ENCODE measurements around the gene DNAH5. TPM values are rescaled to one million over a fixed set of nuclear protein-coding genes. Genes with fewer than 3 reads are reported as not detected.

Gene DNAH5
- total RNA-seq, 4 donors from 2014 or later = 1.3 to 3.4 (median 2.7) TPM

DNA sequence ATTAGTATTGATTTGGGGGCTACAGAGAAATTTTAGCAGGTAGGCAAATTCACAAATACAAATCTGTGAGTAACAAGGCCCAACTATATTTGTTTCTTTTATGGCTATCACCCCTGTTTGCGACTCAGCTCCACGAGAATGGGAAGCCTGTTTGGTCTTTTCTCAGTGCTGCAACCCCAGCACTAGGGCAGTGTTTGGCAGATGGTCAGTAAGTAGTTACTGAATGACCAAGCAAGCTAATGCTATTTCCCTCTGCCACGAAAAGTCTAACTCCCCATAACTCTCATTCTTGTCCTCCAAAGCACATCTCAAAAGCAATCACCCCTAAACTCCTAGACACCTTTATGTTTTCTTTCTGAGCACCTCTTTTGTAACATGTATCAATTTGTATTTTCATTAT, 245.6 kb downstream of the DNAH5 start:
- no peaks in the 10 kb centered on the region for H3K36me3 ChIP-seq
- TF ChIP-seq POLR2A (IDR thresholded peaks at IDR 0.05) = no peak
- TF ChIP-seq, protein P1, sequence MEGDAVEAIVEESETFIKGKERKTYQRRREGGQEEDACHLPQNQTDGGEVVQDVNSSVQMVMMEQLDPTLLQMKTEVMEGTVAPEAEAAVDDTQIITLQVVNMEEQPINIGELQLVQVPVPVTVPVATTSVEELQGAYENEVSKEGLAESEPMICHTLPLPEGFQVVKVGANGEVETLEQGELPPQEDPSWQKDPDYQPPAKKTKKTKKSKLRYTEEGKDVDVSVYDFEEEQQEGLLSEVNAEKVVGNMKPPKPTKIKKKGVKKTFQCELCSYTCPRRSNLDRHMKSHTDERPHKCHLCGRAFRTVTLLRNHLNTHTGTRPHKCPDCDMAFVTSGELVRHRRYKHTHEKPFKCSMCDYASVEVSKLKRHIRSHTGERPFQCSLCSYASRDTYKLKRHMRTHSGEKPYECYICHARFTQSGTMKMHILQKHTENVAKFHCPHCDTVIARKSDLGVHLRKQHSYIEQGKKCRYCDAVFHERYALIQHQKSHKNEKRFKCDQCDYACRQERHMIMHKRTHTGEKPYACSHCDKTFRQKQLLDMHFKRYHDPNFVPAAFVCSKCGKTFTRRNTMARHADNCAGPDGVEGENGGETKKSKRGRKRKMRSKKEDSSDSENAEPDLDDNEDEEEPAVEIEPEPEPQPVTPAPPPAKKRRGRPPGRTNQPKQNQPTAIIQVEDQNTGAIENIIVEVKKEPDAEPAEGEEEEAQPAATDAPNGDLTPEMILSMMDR (IDR thresholded peaks at IDR 0.05) = no peak
- no peaks in the 10 kb centered on the region for H3K27me3 ChIP-seq
- intact Hi-C loops (cut with DNase I) = no loop called here
- no peak overlapping the region for H3K27ac ChIP-seq
- WGBS, 2 donors = 69 to 72% methylated on average over 3 of the region's 3 CpGs
- DNase-seq = no peak
- H3K9me3 ChIP-seq = no peaks in the 10 kb centered on the region
- H3K4me3 ChIP-seq (replicated peaks in 1 of 3) = no peak overlapping the region
- no peaks in the 10 kb centered on the region for H3K4me1 ChIP-seq

DNA sequence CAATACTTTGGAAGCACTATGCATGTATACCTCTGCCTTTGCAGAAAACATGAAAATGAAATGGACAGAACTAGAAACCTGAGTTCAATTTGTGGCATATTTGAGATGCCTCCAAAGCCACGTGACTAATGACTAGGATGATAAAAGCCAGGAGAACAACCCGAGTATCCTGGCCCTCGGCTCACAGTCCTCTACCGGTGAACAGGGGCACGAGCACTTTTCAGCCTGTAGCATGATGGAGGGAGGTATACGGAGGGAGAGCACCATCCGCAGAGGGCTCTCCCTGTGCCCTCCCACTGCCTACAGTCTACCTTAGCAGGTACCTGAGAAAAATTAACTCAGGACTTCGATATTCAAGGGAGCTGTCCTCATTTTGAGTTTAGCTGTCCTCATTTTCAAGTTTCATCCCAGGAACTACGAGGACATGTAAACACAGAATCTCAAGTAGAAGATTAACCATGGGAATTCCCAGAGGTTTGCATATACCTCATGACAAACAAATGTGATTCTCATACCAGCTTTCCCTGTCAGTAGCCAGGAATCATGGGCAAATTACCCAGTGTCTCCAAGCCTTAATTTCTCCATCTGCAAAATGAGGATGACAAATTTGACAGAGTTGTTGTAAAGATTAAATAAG, 249.3 kb downstream of the DNAH5 start:
- H3K4me3 ChIP-seq (replicated peaks in 1 of 3) = no peak overlapping the region
- WGBS, 2 donors = 57 to 65% methylated on average over 9 of the region's 9 CpGs
- no peaks in the 10 kb centered on the region for H3K9me3 ChIP-seq
- no peaks in the 10 kb centered on the region for H3K4me1 ChIP-seq
- TF ChIP-seq, protein P1 (IDR thresholded peaks at IDR 0.05) = no peak
- no peak for TF ChIP-seq POLR2A (IDR thresholded peaks at IDR 0.05)
- intact Hi-C loops (cut with DNase I) = no loop called here
- H3K36me3 ChIP-seq = no peaks in the 10 kb centered on the region
- DNase-seq = no peak
- H3K27me3 ChIP-seq = no peaks in the 10 kb centered on the region
- no peak overlapping the region for H3K27ac ChIP-seq

DNA sequence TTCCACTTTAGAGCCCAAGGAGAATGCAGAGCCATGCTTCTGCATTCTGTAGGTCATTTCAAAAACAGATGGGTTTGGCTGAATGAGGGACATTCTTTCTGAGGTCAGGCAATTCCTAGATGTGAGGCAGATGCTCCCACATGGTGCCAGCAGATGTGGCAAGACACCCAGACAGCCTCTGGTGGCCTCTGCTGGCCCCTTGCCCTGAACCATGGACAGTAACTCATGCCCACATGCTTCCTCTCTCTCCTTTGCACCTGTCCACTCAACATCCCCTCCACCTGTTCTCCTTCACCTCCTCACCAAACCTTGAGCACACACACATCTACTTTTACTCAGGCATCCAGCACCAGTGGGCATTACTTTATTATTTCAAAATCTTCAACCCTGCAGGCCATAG, 252.3 kb downstream of the DNAH5 start:
- no peaks in the 10 kb centered on the region for H3K9me3 ChIP-seq
- no peak for DNase-seq
- intact Hi-C loops (cut with DNase I) = no loop called here
- no peak overlapping the region for H3K4me3 ChIP-seq (replicated peaks in 1 of 3)
- H3K27me3 ChIP-seq = no peaks in the 10 kb centered on the region
- H3K36me3 ChIP-seq = no peaks in the 10 kb centered on the region
- H3K4me1 ChIP-seq = no peaks in the 10 kb centered on the region
- TF ChIP-seq, protein P1 (IDR thresholded peaks at IDR 0.05) = no peak
- no peak for TF ChIP-seq POLR2A (IDR thresholded peaks at IDR 0.05)
- H3K27ac ChIP-seq = no peak overlapping the region

DNA sequence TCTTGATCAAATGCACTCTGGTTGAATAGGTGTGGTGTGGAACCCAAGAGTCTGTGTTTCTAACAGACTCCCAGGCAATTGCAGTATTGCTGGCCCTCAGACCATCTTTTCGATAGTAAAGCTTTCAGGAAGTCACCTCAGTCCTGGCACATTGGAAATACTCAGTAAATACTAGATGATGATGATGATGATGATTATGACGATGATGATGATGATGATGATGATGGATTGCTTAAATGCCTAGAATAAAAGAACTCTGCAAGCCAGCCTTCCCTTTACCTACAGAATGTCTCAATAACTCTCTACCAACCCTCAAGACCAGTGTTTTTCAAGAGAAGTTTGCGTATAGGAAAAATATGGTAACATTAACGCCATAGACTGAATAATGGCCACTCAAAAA, 268.0 kb downstream of the DNAH5 start:
- DNase-seq = no peak
- 87 to 88% methylated on average over 4 of the region's 4 CpGs for WGBS, 2 donors
- Histone ChIP-seq H3K27ac (no peak overlapping the region), H3K4me1 (no peaks in the 10 kb centered on the region), H3K4me3 (replicated peaks in 1 of 3) (no peak overlapping the region), H3K27me3 (no peaks in the 10 kb centered on the region), H3K9me3 (no peaks in the 10 kb centered on the region), H3K36me3 (no peaks in the 10 kb centered on the region)
- intact Hi-C loops (cut with DNase I) = no loop called here
- TF ChIP-seq, protein P1 (IDR thresholded peaks at IDR 0.05) = no peak
- TF ChIP-seq POLR2A (IDR thresholded peaks at IDR 0.05) = no peak

DNA sequence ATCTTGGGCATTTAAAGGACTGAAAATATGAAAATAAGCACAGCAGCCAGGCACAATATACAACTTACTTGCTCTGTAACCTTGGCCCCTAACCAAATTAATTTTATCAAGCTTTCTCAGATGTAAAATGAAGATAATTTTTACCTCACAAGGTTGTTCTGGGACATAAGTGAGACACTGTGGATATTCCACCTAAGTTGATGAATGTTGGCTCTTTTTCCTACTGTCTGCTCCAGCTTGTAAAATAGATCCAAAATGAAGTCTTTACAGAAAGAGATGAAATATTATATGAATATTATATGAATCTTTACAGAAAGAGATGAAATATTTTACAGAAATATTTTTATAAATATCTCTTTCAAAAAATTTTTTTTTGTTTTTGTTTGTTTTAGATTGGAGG, 270.1 kb downstream of the DNAH5 start:
- Histone ChIP-seq H3K4me3 (replicated peaks in 1 of 3) (no peak overlapping the region), H3K27me3 (no peaks in the 10 kb centered on the region), H3K27ac (no peak overlapping the region), H3K4me1 (no peaks in the 10 kb centered on the region), H3K36me3 (no peaks in the 10 kb centered on the region), H3K9me3 (no peaks in the 10 kb centered on the region)
- intact Hi-C loops (cut with DNase I) = no loop called here
- DNase-seq = no peak
- TF ChIP-seq, protein P1 (IDR thresholded peaks at IDR 0.05) = no peak
- TF ChIP-seq POLR2A (IDR thresholded peaks at IDR 0.05) = no peak
